HG03095 (cell line): Measurements from ENCODE around the gene DDAH1.
"Not testable (repeated sequence)": the region's sequence is repeated elsewhere in the genome, so short reads cannot be mapped to it uniquely, and the experiment has no call there.

Experiments used
- ATAC-seq: cut with Tn5 transposase; IDR thresholded peaks from one replicate; pipeline ENCODE4 v1.9.1; 2021; ENCODE audit warnings: moderate library complexity; ENCODE audit not compliant: unreplicated experiment

The DDAH1 gene

DNA sequence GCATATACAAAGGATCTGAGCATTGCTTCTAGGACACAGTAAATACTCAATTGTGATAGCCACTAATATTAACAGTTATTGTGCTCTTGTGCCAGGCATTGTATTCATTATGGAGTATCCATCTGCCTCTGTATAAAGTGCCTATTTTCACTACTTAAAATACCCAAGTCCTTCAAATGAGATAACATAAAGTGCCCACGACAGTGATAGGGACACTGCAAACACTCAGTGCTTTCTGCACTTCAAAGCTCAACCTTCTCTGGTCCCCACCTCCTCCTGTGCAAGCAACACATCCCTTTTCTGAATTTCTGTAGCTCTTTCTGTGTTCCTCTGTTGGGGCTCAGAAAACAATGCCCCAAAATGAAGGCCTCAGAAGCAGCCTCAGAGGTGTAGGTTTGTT, 6.6 kb upstream of the DDAH1 start:
- no peak for ATAC-seq

DNA sequence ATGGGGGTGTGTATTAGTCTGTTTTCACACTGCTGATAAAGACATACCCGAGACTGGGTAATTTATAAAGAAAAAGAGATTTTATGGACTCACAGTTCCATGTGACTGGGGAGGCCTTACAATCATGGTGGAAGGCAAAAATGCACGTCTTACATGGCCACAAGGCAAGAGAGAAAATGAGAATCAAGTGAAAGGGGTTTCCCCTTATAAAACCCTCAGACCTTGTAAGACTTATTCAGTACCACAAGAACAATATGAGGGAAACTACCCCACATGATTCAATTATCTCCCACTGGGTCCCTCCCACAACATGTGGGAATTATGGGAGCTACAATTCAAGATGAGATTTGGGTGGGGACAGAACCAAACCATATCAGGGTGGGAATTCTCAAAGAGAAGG, 5.2 kb upstream of the DDAH1 start:
- not testable (repeated sequence) for ATAC-seq

DNA sequence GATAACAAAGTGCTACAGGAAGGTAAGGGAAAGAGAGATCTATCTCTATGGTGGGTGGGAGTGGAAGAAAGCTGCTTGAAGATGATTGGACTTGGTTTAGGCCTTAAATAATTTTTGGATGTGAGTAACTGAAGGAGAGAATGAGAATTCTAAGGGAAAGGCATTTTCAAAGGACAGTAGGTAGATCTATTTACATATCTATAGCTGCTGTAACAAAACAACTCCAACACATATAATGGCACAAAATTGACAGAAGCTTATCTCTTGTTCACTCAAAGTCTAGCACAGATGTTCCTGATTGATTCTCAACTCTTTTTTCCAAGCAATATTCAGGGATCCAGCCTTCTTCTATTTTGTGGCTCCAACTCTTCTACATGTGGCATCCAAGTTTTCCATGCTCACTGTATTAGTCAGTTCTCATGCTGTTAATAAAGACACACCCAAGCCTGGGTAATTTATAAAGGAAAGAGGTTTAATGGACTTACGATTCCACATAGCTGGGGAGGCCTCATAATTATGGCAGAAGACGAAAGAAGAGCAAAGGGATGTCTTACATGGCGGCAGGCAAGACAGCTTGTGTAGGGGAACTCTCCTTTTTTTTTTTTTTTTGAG, 3.1 kb upstream of the DDAH1 start:
- no peak for ATAC-seq

- no peak for ATAC-seq
Observed at GRCh38 chr1:85467036-85467435, 2.1 kb upstream of the DDAH1 start.

GRCh38 chr1:85465786-85466134, 801 bp upstream of the DDAH1 start:
- ATAC-seq: no peak

DNA sequence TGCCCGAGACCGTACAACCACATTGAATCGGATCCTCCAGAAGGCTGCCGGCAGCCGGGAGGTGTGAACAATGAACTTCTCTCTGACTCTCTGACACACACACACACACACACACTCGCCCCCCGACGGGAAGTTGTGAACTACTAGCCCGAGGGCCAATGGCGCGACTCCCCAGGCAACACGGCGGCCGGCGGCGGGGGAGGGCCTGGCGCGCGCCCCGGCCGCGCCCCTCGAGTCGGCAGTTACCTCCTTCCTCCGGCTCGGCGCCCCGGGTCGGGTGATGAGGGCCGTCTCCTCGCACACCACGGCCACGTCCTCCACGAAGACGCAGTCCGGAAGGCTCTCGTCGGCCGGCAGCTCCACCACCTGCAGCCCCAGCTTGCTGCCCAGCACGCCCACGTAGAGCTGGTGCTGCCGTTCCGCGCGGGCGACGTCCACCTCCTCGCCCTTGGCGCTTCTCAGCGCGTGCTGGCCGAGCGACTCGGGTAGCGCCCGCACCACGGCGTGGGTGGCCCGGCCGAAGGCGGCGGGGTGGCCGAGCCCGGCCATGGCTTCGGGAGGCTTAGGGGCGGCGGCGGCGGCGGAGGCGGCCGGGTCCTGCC, 361 bp downstream of the DDAH1 start:
- no peak for ATAC-seq

GRCh38 chr1:85463731-85464496, 1.0 kb downstream of the DDAH1 start:
- no peak for ATAC-seq

- ATAC-seq: no peak
Observed at GRCh38 chr1:85462931-85463649, 1.9 kb downstream of the DDAH1 start.

DNA sequence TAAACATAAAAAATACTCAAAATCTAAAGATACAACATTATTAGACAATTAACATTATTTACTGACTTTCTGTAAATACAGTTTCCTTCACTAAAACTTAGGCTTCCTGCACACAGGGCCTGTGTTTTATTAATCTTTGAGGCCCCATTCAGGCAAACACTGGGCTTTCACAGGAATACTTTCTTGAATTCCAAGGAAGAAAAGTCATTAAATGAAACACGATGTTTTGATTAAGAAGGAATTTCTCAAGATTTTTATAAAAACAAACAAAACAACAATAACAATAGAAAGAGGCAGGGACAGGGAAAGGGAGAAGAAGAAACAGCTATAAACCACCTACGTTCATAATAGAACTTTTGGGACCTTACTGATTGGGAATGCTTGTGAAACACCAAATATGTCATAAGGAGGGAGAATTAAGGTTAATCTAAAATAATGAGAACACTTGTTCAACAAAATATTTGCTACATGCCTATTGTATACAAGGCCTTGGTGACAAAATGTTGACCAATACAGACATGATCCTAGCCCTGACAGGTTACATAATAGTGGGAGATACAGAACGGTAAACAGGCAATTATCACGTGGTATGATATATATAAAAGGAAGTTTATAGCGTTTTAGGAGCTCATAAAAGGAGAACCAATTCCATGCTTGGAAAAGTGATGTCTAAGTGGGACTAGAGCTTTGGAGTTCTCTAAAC, 3.6 kb downstream of the DDAH1 start:
- ATAC-seq: no peak

- no peak for ATAC-seq
Observed at GRCh38 chr1:85460555-85461088, 4.3 kb downstream of the DDAH1 start.

DNA sequence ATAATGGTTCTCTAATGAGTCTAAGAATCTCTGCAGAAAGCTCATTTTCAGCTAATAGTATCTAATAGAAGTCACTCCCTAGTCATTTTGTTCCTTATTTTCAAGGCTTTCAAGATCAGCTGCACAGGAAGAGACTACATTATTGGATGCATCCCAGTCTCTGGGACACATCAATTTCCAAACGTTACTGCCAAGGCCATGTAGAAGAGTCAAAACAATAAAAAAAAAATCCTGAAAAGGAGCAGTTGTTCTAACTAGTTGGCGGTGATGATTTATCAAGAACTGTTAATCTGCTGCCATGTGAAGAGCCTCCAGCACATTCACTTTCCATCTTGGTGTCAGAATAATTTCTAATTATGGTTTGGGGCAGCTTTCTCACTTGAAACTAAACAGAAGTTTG, 5.7 kb downstream of the DDAH1 start:
- ATAC-seq: no peak

GRCh38 chr1:85454214-85454613, 10.7 kb downstream of the DDAH1 start:
- ATAC-seq: no peak

- ATAC-seq: no peak
Observed at GRCh38 chr1:85453640-85454194, 11.2 kb downstream of the DDAH1 start.

DNA sequence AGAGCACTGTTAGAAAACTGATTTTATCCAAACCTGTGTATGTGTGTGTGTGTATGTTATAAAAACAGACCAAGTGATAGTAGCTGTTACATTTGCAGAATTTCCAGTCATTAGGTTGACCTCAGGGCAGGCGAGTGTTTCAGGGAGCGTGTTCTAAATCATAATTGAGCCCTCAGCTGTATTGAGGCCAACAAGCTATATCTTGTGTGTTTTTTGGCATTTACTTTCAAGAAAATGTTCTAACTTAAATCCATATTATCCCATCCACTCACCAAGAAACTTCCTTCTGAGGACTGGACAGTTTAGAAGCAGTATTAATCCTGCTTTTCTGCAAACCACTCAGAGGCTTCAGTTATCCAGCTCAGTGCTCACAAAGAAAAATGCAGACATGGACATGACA, 12.0 kb downstream of the DDAH1 start:
- ATAC-seq: no peak

DNA sequence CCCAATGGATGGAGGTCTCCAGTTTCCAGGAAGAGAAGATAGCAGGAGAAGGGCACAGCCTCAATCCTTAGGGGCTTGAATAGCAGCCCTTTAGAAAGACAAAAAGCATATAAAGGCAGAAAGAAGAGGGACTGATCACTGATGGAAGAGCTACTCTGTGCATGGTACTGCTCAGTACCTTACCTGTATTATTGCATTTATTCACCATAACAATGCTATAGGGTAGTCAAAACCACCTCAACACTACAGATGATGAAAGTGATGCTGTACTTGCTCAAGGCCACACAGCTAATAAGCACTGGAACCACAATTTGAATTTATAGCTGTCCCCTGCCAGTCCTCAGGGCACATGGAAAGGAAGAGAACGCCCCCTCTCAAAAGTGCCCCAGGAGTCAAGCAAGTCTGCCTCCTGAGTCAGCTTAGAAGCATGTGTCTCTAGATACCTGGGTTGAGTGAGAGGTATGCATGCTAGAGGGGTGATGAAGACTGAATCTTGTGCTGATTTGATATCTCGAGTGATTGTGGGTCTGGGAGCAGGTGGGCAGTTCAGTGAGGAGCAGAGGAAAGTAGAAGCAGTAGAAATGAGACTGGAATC, 13.6 kb downstream of the DDAH1 start:
- no peak for ATAC-seq

- no peak for ATAC-seq
Observed at GRCh38 chr1:85450832-85451231, 14.1 kb downstream of the DDAH1 start.

DNA sequence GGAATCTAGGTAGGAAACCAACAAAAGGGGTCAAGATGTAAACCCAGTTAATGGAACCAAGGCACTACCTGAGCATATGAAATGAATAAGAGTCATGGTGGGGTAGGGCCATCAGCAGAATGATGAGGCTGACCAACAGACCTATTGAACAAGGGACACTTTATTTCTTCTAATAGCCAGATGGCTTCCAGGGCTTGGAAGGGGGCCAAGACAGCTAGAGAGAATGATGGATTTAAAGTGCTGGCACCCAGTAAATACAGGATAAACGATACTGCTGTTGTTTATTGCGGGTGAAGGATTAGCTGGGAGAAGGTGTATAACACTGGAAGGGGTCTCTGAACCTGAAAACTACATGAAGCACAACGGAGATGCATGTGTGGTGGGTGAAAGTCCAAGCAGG, 15.6 kb downstream of the DDAH1 start:
- ATAC-seq: no peak

DNA sequence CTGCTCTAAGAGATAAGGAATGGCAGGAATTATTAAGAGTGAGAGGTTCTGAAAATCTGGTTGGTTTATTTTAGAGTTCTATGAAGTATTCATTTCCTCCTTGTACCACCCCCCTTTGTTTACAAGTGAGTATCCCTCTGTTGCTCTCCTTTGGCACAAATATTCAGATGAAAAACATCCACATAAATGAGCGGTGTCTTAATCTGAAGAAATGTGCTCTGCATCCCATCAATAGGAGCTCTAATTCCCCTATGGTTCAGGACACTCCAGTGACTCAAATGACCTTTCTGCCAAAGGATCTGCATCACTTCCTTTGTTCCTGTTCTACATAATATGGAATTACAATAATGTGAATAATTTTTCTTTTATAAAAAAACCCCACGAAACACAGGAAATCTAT, 16.6 kb downstream of the DDAH1 start:
- ATAC-seq: no peak

DNA sequence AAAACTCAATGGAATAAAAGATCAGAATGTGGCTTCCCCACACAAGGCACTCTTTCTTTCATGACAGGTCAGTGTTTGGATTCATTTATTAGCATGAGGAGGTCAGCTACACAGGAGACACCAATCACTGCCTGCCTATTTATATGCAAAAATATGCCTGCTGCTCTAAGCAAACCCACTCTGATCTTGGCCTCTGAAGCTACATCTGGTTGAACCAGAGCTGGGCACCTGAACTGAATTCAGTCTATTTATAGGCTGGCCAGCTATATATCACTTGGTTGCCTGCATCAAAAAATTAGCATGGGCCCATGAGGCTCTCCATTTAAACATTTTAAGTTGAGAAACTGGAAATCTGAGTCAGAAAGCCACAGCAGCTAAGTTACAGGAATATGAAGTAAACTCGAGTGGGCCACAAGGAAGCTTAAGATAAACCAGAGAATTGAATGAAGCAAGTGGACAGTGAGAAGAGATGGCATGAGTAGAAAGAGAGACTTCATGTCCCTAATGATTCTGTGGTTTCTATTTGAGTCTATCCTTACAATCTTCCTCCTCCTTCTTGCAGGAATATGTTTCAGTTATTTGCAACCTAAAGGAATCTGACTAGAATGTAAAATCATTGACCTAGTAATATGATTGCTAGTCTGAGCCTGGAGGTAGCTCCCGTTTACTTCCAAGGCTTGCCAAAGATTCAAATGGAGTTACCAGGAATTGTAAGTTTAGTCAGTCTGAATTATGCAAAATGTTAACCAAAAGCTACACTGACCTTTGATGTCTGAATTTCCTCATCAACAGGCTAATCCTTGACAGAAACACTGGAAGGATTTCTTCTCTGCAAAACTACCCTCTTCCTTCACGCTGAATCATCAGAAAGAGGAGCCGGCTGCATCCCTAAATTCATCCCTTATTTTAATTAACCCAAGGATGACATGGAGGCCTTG, 17.7 kb downstream of the DDAH1 start:
- ATAC-seq: no peak
